Limb (tissue), 2 donors: ENCODE measurements around the gene HMG20A.
A peak's percentile ranks its signal among the peaks of the same experiment; 100 is the strongest.

Experiments
- DNase-seq, 2 donors: peaks; one replicate each; pipeline ENCODE4 v3.0.0-alpha.2; 2016; ENCODE audit errors: extremely low spot score in 2 of 2

Gene HMG20A

GRCh38 chr15:77475001-77475400 is 54.3 kb downstream of the HMG20A start:
- no peak for DNase-seq

- DNase-seq = peak in 1 of 2 donors; percentile 35
These were observed 55.2 kb downstream of the HMG20A start for GRCh38 chr15:77475898-77476297.

- DNase-seq = no peak
These were observed 56.3 kb downstream of the HMG20A start for GRCh38 chr15:77476995-77477394.

- DNase-seq = no peak
These were observed 57.4 kb downstream of the HMG20A start for GRCh38 chr15:77478051-77478450.

- no peak for DNase-seq
These were observed 58.3 kb downstream of the HMG20A start for GRCh38 chr15:77479015-77479414.

- no peak for DNase-seq
These were observed 60.4 kb downstream of the HMG20A start for GRCh38 chr15:77480859-77481633.

- DNase-seq = no peak
These were observed 61.0 kb downstream of the HMG20A start for GRCh38 chr15:77481670-77482069.

GRCh38 chr15:77482570-77482969 is 61.9 kb downstream of the HMG20A start:
- no peak for DNase-seq

GRCh38 chr15:77483425-77484140 is 62.9 kb downstream of the HMG20A start:
- no peak for DNase-seq

GRCh38 chr15:77484994-77485393 is 64.3 kb downstream of the HMG20A start:
- DNase-seq = no peak

- no peak for DNase-seq
These were observed 66.1 kb downstream of the HMG20A start for GRCh38 chr15:77486542-77487468.

GRCh38 chr15:77487469-77487842 is 66.8 kb downstream of the HMG20A start:
- no peak for DNase-seq

GRCh38 chr15:77487888-77488287 is 67.2 kb downstream of the HMG20A start:
- no peak for DNase-seq

- no peak for DNase-seq
These were observed 69.0 kb downstream of the HMG20A start for GRCh38 chr15:77489647-77490046.

GRCh38 chr15:77493324-77493907 is 72.7 kb downstream of the HMG20A start:
- no peak for DNase-seq

GRCh38 chr15:77494073-77494867 is 73.6 kb downstream of the HMG20A start:
- no peak for DNase-seq

- no peak for DNase-seq
These were observed 74.3 kb downstream of the HMG20A start for GRCh38 chr15:77494964-77495363.

- DNase-seq = peak in 1 of 2 donors; percentile 45
These were observed 75.3 kb downstream of the HMG20A start for GRCh38 chr15:77495838-77496596.

- peak; percentile 92 to 96 for DNase-seq
These were observed 76.0 kb downstream of the HMG20A start for GRCh38 chr15:77496715-77497109.
